H1 (cell line): ENCODE results near the gene TJP3. TPM values are rescaled to one million over a fixed set of nuclear protein-coding genes. Genes with fewer than 3 reads are reported as not detected.

Experiments
- BCL11A ChIP-seq, 2 experiments: IDR thresholded peaks; one replicate each; pipeline ENCODE4 v1.6.1; 2011; ENCODE audit warnings: low read depth in 2 of 2, low read length in 2 of 2, mild to moderate bottlenecking in 2 of 2
- CBX5 ChIP-seq: fragments of 300-800, 300-1000 bp; sonication (generic); IDR thresholded peaks from 2 replicates; pipeline ENCODE4 v1.7.1; 2016; ENCODE audit warnings: antibody characterized with exemption, low read length, low read depth
- CHD2 ChIP-seq: IDR thresholded peaks from 2 replicates; pipeline ENCODE4 v1.6.1; 2012; ENCODE audit warnings: low read length, improper control_type of control experiment
- EGR1 ChIP-seq: IDR thresholded peaks from 2 replicates; pipeline ENCODE4 v1.6.1; 2011; ENCODE audit warnings: low read depth, low read length, borderline replicate concordance
- EP300 ChIP-seq, 2 experiments: IDR thresholded peaks; 1 replicate in 1 of 2; 2 replicates in 1 of 2; pipeline ENCODE4 v1.6.1; 2011 to 2012; ENCODE audit warnings: low read depth in 2 of 2, low read length in 2 of 2, mild to moderate bottlenecking in 2 of 2, borderline replicate concordance in 1 of 2, inconsistent platforms in 1 of 2, moderate library complexity in 1 of 2
- EZH2 ChIP-seq: fragments of 200-600 bp; sonication (generic); IDR thresholded peaks from 2 replicates; pipeline ENCODE4 v1.7.1; 2012; ENCODE audit warnings: low read depth, mild to moderate bottlenecking, moderate library complexity, low read length, inconsistent platforms; ENCODE audit not compliant: severe bottlenecking
- HDAC6 ChIP-seq: IDR thresholded peaks from one replicate; pipeline ENCODE4 v1.7.1; 2012; ENCODE audit warnings: low read depth, mild to moderate bottlenecking, inconsistent platforms, low read length, moderate library complexity
- KDM5A ChIP-seq: fragments of 200-600 bp; IDR thresholded peaks from 2 replicates; pipeline ENCODE4 v1.7.1; 2012; ENCODE audit warnings: mild to moderate bottlenecking, low read length, inconsistent platforms, mixed read lengths
- RAD21 ChIP-seq, 2 experiments: IDR thresholded peaks in 1 of 2; conservative IDR thresholded peaks in 1 of 2; 2 replicates each; pipeline ENCODE4 v1.6.1; 2011; ENCODE audit warnings: low read depth in 2 of 2, low read length in 2 of 2, improper control_type of control experiment in 1 of 2, inconsistent platforms in 1 of 2, mild to moderate bottlenecking in 1 of 2, moderate library complexity in 1 of 2
- RBBP5 ChIP-seq: IDR thresholded peaks from 2 replicates; pipeline ENCODE4 v1.7.1; 2012; ENCODE audit warnings: low read depth, mild to moderate bottlenecking, inconsistent platforms, low read length, moderate library complexity, borderline replicate concordance
- TBP ChIP-seq: IDR thresholded peaks from 2 replicates; pipeline ENCODE4 v1.6.1; 2011; ENCODE audit warnings: low read depth, low read length, improper control_type of control experiment
- polyA plus RNA-seq, 7 experiments: library from polyadenylated mRNA; depleted of rRNA in 3 of 7; stranded (reverse) in 5 of 7; unstranded in 2 of 7; fragments of >200 nt in 5 of 7; fragments of 200-250 nt in 2 of 7; gene quantifications; 1 replicate in 5 of 7; 2 replicates in 1 of 7; 4 replicates in 1 of 7; pipeline versions ENCODE4 v1.2.1 to v1.2.3, GENCODE V29; 2011 to 2013; ENCODE audit warnings: missing spikeins in 2 of 7, mixed read lengths in 2 of 7
- total RNA-seq: library from RNA; stranded (reverse); fragmentation: NEBNext Ultra II Directional; extraction: Animal tissue kit (Norgen Biotek cat#: 25700); gene quantifications from 2 replicates; pipeline ENCODE4 v1.2.1, GENCODE V29; 2021

TJP3 gene
- total and polyA plus RNA-seq, 2 of the 8 experiments (the other 6 are each of a cell fraction or from before 2014, with no cell fraction given) = 17.1 to 26.1 TPM

GRCh38 chr19:3708207-3708931, at the start of gene TJP3 (continued):
- TF ChIP-seq RBBP5 (0 out of 2 replicates have a peak, but pooled peaks have one; percentile 27), EP300 (IDR thresholded peaks at IDR 0.05; ENCODE audit: borderline replicate concordance in 1 of 2, low read depth in 2 of 2, low read length in 2 of 2) (no peak), KDM5A (no peak), HDAC6 (no peak), TBP (no peak), CHD2 (no peak), EGR1 (no peak), CBX5 (no peak), RAD21 (IDR thresholded peaks at IDR 0.05 in 1 of 2, conservative IDR thresholded peaks at IDR 0.05 in 1 of 2; ENCODE audit: low read depth in 2 of 2, low read length in 2 of 2) (no peak), BCL11A (IDR thresholded peaks at IDR 0.05; ENCODE audit: low read depth in 2 of 2, low read length in 2 of 2) (no peak), EZH2 (no peak)
